Heart left ventricle (tissue), 16 donors: ENCODE data around the gene MAPK13. TPM values are rescaled to one million over a fixed set of nuclear protein-coding genes. Genes with fewer than 3 reads are reported as not detected.

Experiments used
- ATAC-seq, 4 donors: fragments of 200-7000 bp; cut with Tn5 transposase; one replicate each; pipeline ENCODE4 v1.9.1; 2020 to 2022; ENCODE audit warnings: moderate library complexity in 4 of 4, mild to moderate bottlenecking in 3 of 4, moderate number of reproducible peaks in 1 of 4
- DNase-seq, 5 donors: peaks; one replicate each; pipeline ENCODE4 v3.0.0-alpha.2; 2020
- H3K27ac ChIP-seq, 12 donors: fragments of 200-600 bp; sonication (generic) in 4 of 12; one replicate each; pipeline versions ENCODE4 v1.5.0 to v1.8.0; 2016 to 2022; ENCODE audit warnings: mild to moderate bottlenecking in 2 of 12
- H3K27me3 ChIP-seq, 9 donors: fragments of 200-600 bp; sonication (generic) in 2 of 9; one replicate each; pipeline versions ENCODE4 v1.5.1 to v1.8.0; 2016 to 2022; ENCODE audit warnings: mild to moderate bottlenecking in 3 of 9
- H3K36me3 ChIP-seq, 9 donors: fragments of 200-600 bp; sonication (generic) in 2 of 9; one replicate each; pipeline versions ENCODE4 v1.5.0 to v1.8.0; 2018 to 2022; ENCODE audit warnings: mild to moderate bottlenecking in 2 of 9
- H3K4me1 ChIP-seq, 12 donors: fragments of 200-600 bp; sonication (generic) in 4 of 12; one replicate each; pipeline versions ENCODE4 v1.5.0 to v1.8.0; 2016 to 2022; ENCODE audit warnings: mild to moderate bottlenecking in 3 of 12
- H3K4me3 ChIP-seq, 12 donors: fragments of 200-600 bp; sonication (generic) in 4 of 12; one replicate each; pipeline versions ENCODE4 v1.5.0 to v1.8.0; 2017 to 2022; ENCODE audit warnings: mild to moderate bottlenecking in 9 of 12, moderate library complexity in 4 of 12
- H3K9me3 ChIP-seq, 12 donors: fragments of 200-600 bp; sonication (generic) in 4 of 12; one replicate each; pipeline versions ENCODE4 v1.5.0 to v1.8.0; 2016 to 2022; ENCODE audit warnings: mild to moderate bottlenecking in 1 of 12
- CTCF ChIP-seq, 12 donors: fragments of 200-600 bp; sonication (generic) in 4 of 12; IDR thresholded peaks; one replicate each; pipeline versions ENCODE4 v1.5.0 to v1.8.0; 2018 to 2022; ENCODE audit warnings: antibody characterized with exemption in 12 of 12, mild to moderate bottlenecking in 5 of 12
- POLR2A ChIP-seq, 2 donors: fragments of 450-650 bp; IDR thresholded peaks; one replicate each; pipeline ENCODE4 v1.6.1; 2017; ENCODE audit warnings: antibody characterized with exemption in 2 of 2, mild to moderate bottlenecking in 2 of 2, moderate library complexity in 2 of 2
- WGBS, 4 donors: extraction: QIAGEN DNeasy Blood & Tissue Kit in 2 of 4; methylation state at CpG; one replicate each; pipeline versions ENCODE4 v1.1.5 to v1.1.7; 2013 to 2018; 5-methylcytosine and 5-hydroxymethylcytosine counted together
- intact Hi-C, 10 donors: fragments of 100-400 bp; cut with DNase I; formaldehyde crosslinking; loops; one replicate each; pipeline versions ENCODE4 v1.11.1 to v1.14.2; 2022
- polyA plus RNA-seq, 2 donors: library from polyadenylated mRNA; stranded (reverse); fragments of 200-250 nt; gene quantifications; one replicate each; pipeline ENCODE4 v1.2.3, GENCODE V29; 2013
- total RNA-seq, 9 donors: library from RNA; depleted of rRNA in 2 of 9; stranded (reverse); fragments of >200 nt in 2 of 9; fragmentation: NEBNext Ultra II Directional in 3 of 9; extraction: Animal tissue kit (Norgen Biotek cat#: 25700) in 3 of 9; gene quantifications; one replicate each; pipeline versions ENCODE4 v1.1.0 to v1.2.4, GENCODE V29; 2016 to 2023
- donor health status: ischemic (EF 13 %, LVEDD 7.1; RV severe dilation, severe dysfunction).
- donor health status: healthy with polysubstance abuse.
- donor health status: DM: no; HTN: yes; CAD: no.
- donor health status: DM: no; HTN: no; CAD: no.
- donor health status: ischemic (EF 25% LVEDD 6.9; RV normal size, moderate dysfunction).
- donor health status: ischemic (EF 25% LVEDD 5.7; RV mildly dilated, moderate dysfunction).
- donor health status: healthy.
- donor health status: DM: yes; HTN: yes; CAD: no.
- donor health status: ischemic (EF 35%, LVEDD 5.7; RV mildly dilated, moderate dysfunction).
- donor health status: nonischemic (EF 11% LVEDD 7.7; RV severe dilation, severe dysfunction).
- donor health status: DM: yes; HTN: yes; CAD: no.
- donor health status: PGD.
- donor health status: ischemic (EF 29% LVEDD 5.4; RV normal size, mild dysfunction).
- donor health status: nonischemic (EF 23%, LVEDD 6.1; RV moderate dilation, normal function).

MAPK13 gene
- total and polyA plus RNA-seq, 11 donors = 0.24 to 16.8 (median 0.56) TPM

GRCh38 chr6:36113049-36113448, 17.3 kb upstream of the MAPK13 start:
- Histone ChIP-seq H3K27me3 (no peaks in the 10 kb centered on the region), H3K4me3 (no peak overlapping the region), H3K27ac (no peak overlapping the region), H3K9me3 (no peaks in the 10 kb centered on the region), H3K36me3 (peaks cover 0 to 61% (median 40%) of the 10 kb centered on the region in 9 donors), H3K4me1 (peaks cover 0 to 33% (median 0%) of the 10 kb centered on the region in 12 donors)
- intact Hi-C loops = no loop called here
- ATAC-seq (no peak), DNase-seq (no peak)
- TF ChIP-seq POLR2A (IDR thresholded peaks at IDR 0.05) = no peak

- peaks cover 0 to 54% (median 33%) of the 10 kb centered on the region in 9 donors for H3K36me3 ChIP-seq
- H3K4me3 ChIP-seq = no peak overlapping the region
- ATAC-seq (no peak), DNase-seq (no peak)
- intact Hi-C loops = no loop called here
- H3K27ac ChIP-seq = no peak overlapping the region
- no peaks in the 10 kb centered on the region for H3K9me3 ChIP-seq
- TF ChIP-seq POLR2A (IDR thresholded peaks at IDR 0.05) (no peak), CTCF (IDR thresholded peaks at IDR 0.05) (no peak)
- H3K4me1 ChIP-seq = peaks cover 0 to 38% (median 0%) of the 10 kb centered on the region in 12 donors
- H3K27me3 ChIP-seq = no peaks in the 10 kb centered on the region
- WGBS, 4 donors = 78 to 84% (median 81%) methylated on average over 2 of the region's 2 CpGs
Measured at GRCh38 chr6:36113703-36114102, 16.6 kb upstream of the MAPK13 start.

GRCh38 chr6:36114798-36115408, 15.4 kb upstream of the MAPK13 start:
- peaks cover 0 to 49% (median 0%) of the 10 kb centered on the region in 12 donors for H3K4me1 ChIP-seq
- no peaks in the 10 kb centered on the region for H3K9me3 ChIP-seq
- DNase-seq (no peak), ATAC-seq (no peak)
- 53 to 70% (median 61%) methylated on average over 4 of the region's 4 CpGs for WGBS, 4 donors
- H3K27ac ChIP-seq = peak overlapping the region in 1 of 12 donors; percentile 51
- no peak overlapping the region for H3K4me3 ChIP-seq
- peaks cover 0 to 42% (median 21%) of the 10 kb centered on the region in 9 donors for H3K36me3 ChIP-seq
- H3K27me3 ChIP-seq = no peaks in the 10 kb centered on the region
- intact Hi-C loops = no loop called here
- no peak for TF ChIP-seq POLR2A (IDR thresholded peaks at IDR 0.05)
- TF ChIP-seq CTCF (IDR thresholded peaks at IDR 0.05) = no peak

- H3K27me3 ChIP-seq = no peaks in the 10 kb centered on the region
- no peak for ATAC-seq
- H3K9me3 ChIP-seq = no peaks in the 10 kb centered on the region
- DNase-seq = no peak
- no peak overlapping the region for H3K4me3 ChIP-seq
- WGBS, 4 donors = 96 to 97% (median 96%) methylated on average over 10 of the region's 10 CpGs
- H3K36me3 ChIP-seq = peaks cover 0 to 37% (median 16%) of the 10 kb centered on the region in 9 donors
- no peak for TF ChIP-seq CTCF (IDR thresholded peaks at IDR 0.05)
- H3K4me1 ChIP-seq = peaks cover 0 to 54% (median 0%) of the 10 kb centered on the region in 12 donors
- H3K27ac ChIP-seq = no peak overlapping the region
- intact Hi-C loops = no loop called here
Measured at GRCh38 chr6:36115412-36115811, 14.9 kb upstream of the MAPK13 start.
